Natural killer cell (primary cell): ENCODE measurements around the gene C20orf144. TPM values are rescaled to one million over a fixed set of nuclear protein-coding genes. Genes with fewer than 3 reads are reported as not detected.

Source experiments
- ATAC-seq, 3 donors: fragments of 150-1000 bp in 2 of 3; fragments of 200-7000 bp in 1 of 3; cut with Tn5 transposase; 1 replicate in 1 of 3; 2 replicates in 2 of 3; pipeline ENCODE4 v1.10.0; 2021; ENCODE audit warnings: mild to moderate bottlenecking in 2 of 3, moderate library complexity in 2 of 3
- DNase-seq, 2 donors: peaks; one replicate each; pipeline versions ENCODE4 v3.0.0 to v3.0.0-alpha.2; 2013 to 2021; ENCODE audit warnings: mixed read lengths in 1 of 2
- H3K27ac ChIP-seq: one replicate; pipeline ENCODE4 v1.5.1; 2013; ENCODE audit warnings: mild to moderate bottlenecking, low read length
- H3K27me3 ChIP-seq: one replicate; pipeline ENCODE4 v1.6.1; 2013; ENCODE audit warnings: low read length; ENCODE audit not compliant: control insufficient read depth, insufficient read depth
- H3K36me3 ChIP-seq: one replicate; pipeline ENCODE4 v1.6.1; 2013; ENCODE audit warnings: low read length; ENCODE audit not compliant: control insufficient read depth, insufficient read depth
- H3K4me1 ChIP-seq: one replicate; pipeline ENCODE4 v1.6.1; 2013; ENCODE audit warnings: low read length; ENCODE audit not compliant: control insufficient read depth, insufficient read depth
- H3K4me3 ChIP-seq: one replicate; pipeline ENCODE4 v1.5.1; 2013; ENCODE audit warnings: low read length
- H3K9me3 ChIP-seq: one replicate; pipeline ENCODE4 v1.6.1; 2013; ENCODE audit warnings: low read length; ENCODE audit not compliant: control insufficient read depth, insufficient read depth
- H3K27ac Mint-ChIP-seq, 2 donors: one replicate each; pipeline ENCODE4 v1.8.0; 2022; ENCODE audit warnings: mild to moderate bottlenecking in 2 of 2, mixed read lengths in 2 of 2, moderate library complexity in 1 of 2
- H3K27me3 Mint-ChIP-seq, 2 donors: one replicate each; pipeline ENCODE4 v1.8.0; 2022; ENCODE audit warnings: low read depth in 2 of 2, mixed read lengths in 2 of 2
- H3K36me3 Mint-ChIP-seq: one replicate; pipeline ENCODE4 v1.8.0; 2022; ENCODE audit warnings: mixed read lengths
- H3K4me1 Mint-ChIP-seq, 2 donors: one replicate each; pipeline ENCODE4 v1.8.0; 2022; ENCODE audit warnings: mixed read lengths in 2 of 2
- H3K4me3 Mint-ChIP-seq: one replicate; pipeline ENCODE4 v1.8.0; 2022; ENCODE audit warnings: mild to moderate bottlenecking, moderate library complexity, mixed read lengths
- H3K9me3 Mint-ChIP-seq, 2 donors: one replicate each; pipeline ENCODE4 v1.8.0; 2022; ENCODE audit warnings: mixed read lengths in 2 of 2
- WGBS: methylation state at CpG from one replicate; pipeline ENCODE4 v1.1.7; 2013; ENCODE audit warnings: missing lambda C conversion rate; ENCODE audit not compliant: insufficient coverage; 5-methylcytosine and 5-hydroxymethylcytosine counted together
- intact Hi-C: fragments of 100-400 bp; cut with micrococcal nuclease; formaldehyde crosslinking; loops from one replicate; pipeline ENCODE4 v1.14.2; 2022
- total RNA-seq, 4 donors: library from RNA; stranded (reverse); fragments of 120-200 nt in 1 of 4; gene quantifications; one replicate each; pipeline versions ENCODE4 v1.2.3 to v1.2.4, GENCODE V29; 2013 to 2022
- TF ChIP-seq, protein P1 (sequence below): fragments of 200-600 bp; IDR thresholded peaks from one replicate; pipeline ENCODE4 v1.8.0; 2022; ENCODE audit warnings: antibody characterized with exemption

C20orf144 gene
- total RNA-seq, 3 donors from 2014 or later (not counting 1 experiment from before 2014, with no cell fraction given) = 0.25 to 0.41 (median 0.33) TPM

DNA sequence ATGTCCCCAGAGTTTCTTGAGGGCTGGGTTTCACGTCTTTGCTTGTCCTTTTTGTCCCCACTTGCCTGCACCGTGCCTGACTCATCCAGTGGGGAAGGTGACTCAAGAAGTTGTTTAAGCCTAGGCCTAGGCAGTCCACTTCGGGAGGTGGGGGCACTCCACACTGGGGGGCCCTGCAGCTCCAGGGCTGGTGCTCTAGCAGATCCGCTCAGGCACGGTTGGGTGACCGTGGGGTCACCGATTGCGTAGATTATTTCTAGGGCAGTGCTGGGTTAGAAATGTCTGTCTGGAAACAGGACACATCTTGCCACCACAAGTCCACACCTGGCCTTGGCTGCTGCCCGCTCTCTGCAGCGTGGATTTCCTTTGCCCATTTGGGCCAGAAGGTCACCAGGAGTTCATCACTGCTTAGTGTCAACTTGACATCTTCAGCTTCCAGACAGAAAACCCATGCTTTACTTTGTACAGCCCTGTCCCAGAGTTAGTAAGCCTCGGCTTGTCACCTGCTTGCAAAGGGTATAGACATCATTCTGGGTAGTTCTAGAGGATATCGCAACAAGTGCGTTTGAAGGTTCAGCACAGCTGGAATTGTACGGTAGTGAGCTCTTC, 13.6 kb upstream of the C20orf144 start:
- H3K4me1 ChIP-seq = peaks cover 37% of the 10 kb centered on the region
- intact Hi-C loops = no loop called here
- H3K36me3 Mint-ChIP-seq = no peaks in the 10 kb centered on the region
- H3K9me3 ChIP-seq = no peaks in the 10 kb centered on the region
- no peak overlapping the region for H3K27ac ChIP-seq
- peak overlapping the region in 1 of 2 donors; percentile 72 for H3K27ac Mint-ChIP-seq
- peak overlapping the region; percentile 21 for H3K4me3 Mint-ChIP-seq
- H3K27me3 Mint-ChIP-seq = no peaks in the 10 kb centered on the region
- H3K9me3 Mint-ChIP-seq = no peaks in the 10 kb centered on the region
- peaks cover 14% of the 10 kb centered on the region for H3K36me3 ChIP-seq
- no peak for DNase-seq
- H3K4me1 Mint-ChIP-seq = peaks cover 21 to 22% of the 10 kb centered on the region in 2 donors
- H3K27me3 ChIP-seq = no peaks in the 10 kb centered on the region
- ATAC-seq = peak in 1 of 3 donors; percentile 59
- WGBS = 63% methylated on average over 14 of the region's 14 CpGs
- TF ChIP-seq, protein P1, sequence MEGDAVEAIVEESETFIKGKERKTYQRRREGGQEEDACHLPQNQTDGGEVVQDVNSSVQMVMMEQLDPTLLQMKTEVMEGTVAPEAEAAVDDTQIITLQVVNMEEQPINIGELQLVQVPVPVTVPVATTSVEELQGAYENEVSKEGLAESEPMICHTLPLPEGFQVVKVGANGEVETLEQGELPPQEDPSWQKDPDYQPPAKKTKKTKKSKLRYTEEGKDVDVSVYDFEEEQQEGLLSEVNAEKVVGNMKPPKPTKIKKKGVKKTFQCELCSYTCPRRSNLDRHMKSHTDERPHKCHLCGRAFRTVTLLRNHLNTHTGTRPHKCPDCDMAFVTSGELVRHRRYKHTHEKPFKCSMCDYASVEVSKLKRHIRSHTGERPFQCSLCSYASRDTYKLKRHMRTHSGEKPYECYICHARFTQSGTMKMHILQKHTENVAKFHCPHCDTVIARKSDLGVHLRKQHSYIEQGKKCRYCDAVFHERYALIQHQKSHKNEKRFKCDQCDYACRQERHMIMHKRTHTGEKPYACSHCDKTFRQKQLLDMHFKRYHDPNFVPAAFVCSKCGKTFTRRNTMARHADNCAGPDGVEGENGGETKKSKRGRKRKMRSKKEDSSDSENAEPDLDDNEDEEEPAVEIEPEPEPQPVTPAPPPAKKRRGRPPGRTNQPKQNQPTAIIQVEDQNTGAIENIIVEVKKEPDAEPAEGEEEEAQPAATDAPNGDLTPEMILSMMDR = no peak
- no peak overlapping the region for H3K4me3 ChIP-seq

DNA sequence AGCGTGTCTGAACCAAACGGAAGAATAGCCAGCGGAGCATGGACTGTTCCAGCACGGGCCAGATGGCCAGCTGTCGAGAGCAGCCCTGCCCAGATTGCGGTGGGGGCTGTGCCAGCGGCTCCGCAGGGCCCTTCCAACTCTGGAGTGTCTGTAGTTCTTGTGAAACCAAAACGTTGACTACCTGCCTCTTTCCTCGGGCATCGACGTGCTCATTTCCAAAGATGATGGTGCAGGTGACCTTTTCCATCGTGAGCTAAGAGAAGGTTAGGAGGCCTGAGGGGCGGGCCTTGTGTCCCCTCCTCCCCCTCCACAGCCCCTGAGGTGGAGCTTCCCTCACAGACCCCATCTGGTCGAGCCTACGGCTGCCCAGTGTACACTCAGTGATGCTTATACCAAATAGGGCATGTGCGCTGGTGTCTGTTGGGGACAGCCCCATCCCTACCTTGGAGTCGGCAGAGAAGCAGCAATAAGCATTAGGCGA, 12.9 kb upstream of the C20orf144 start:
- no peaks in the 10 kb centered on the region for H3K36me3 Mint-ChIP-seq
- H3K4me1 ChIP-seq = peaks cover 37% of the 10 kb centered on the region
- no peaks in the 10 kb centered on the region for H3K9me3 ChIP-seq
- H3K27ac ChIP-seq = no peak overlapping the region
- ATAC-seq (no peak), DNase-seq (no peak)
- peaks cover 9% of the 10 kb centered on the region for H3K36me3 ChIP-seq
- no peak overlapping the region for H3K4me3 Mint-ChIP-seq
- no peaks in the 10 kb centered on the region for H3K27me3 Mint-ChIP-seq
- TF ChIP-seq, protein P1 = no peak
- H3K4me3 ChIP-seq = no peak overlapping the region
- no peaks in the 10 kb centered on the region for H3K27me3 ChIP-seq
- intact Hi-C loops = no loop called here
- WGBS = 90% methylated on average over 19 of the region's 19 CpGs
- peaks cover 21 to 23% of the 10 kb centered on the region in 2 donors for H3K4me1 Mint-ChIP-seq
- no peaks in the 10 kb centered on the region for H3K9me3 Mint-ChIP-seq
- no peak overlapping the region for H3K27ac Mint-ChIP-seq

DNA sequence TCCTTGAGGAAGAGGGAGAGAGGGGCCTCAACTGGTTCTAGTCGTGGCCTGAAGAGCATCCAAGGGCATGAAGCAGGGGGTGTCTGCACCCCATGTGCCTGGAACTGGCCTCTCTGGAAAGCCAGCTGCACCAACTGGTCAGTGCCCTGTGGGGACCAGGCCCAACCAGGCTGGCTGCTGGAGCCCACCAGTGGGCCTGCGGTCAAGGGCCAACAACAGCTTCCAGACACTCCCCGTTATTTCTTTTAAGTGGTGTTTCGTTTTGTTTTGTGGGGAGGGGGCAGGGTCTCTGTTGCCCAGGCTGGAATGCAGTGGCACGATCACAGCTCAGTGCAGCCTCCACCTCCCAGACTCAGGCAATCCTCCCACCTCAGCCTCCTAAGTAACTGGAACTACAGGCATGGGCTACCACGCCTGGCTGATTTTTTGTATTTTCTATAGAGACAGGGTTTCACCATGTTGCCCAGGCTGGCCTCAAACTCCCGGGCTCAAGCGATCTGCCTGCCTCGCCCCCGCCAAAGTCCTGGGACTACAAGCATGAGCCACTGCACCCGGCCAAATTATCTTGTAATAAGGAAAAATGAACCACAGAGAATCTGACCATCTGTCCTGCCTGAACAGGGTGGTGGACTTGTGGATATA, 11.9 kb upstream of the C20orf144 start:
- Mint-ChIP-seq H3K4me1 (peaks cover 21 to 23% of the 10 kb centered on the region in 2 donors), H3K27me3 (no peaks in the 10 kb centered on the region), H3K36me3 (no peaks in the 10 kb centered on the region), H3K4me3 (no peak overlapping the region), H3K27ac (no peak overlapping the region), H3K9me3 (no peaks in the 10 kb centered on the region)
- no peaks in the 10 kb centered on the region for H3K9me3 ChIP-seq
- TF ChIP-seq, protein P1 = no peak
- ATAC-seq (no peak), DNase-seq (no peak)
- no peaks in the 10 kb centered on the region for H3K27me3 ChIP-seq
- H3K36me3 ChIP-seq = peaks cover under 1% of the 10 kb centered on the region
- 95% methylated on average over 11 of the region's 11 CpGs for WGBS
- H3K4me3 ChIP-seq = no peak overlapping the region
- H3K27ac ChIP-seq = no peak overlapping the region
- peaks cover 32% of the 10 kb centered on the region for H3K4me1 ChIP-seq
- intact Hi-C loops = no loop called here
